Hepatocyte (in vitro differentiated cells): Measurements from ENCODE around the gene PIK3C2B. TPM values are rescaled to one million over a fixed set of nuclear protein-coding genes. Genes with fewer than 3 reads are reported as not detected.

Experiments
- DNase-seq: peaks from one replicate; pipeline ENCODE4 v3.0.0-alpha.2; 2016; ENCODE audit warnings: low spot score
- H2AFZ ChIP-seq: fragments of 200-600 bp; sonication (generic); 2 replicates; pipeline ENCODE4 v1.6.0; 2016; ENCODE audit warnings: antibody characterized with exemption, mild to moderate bottlenecking
- H3K27ac ChIP-seq: fragments of 200-600 bp; sonication (generic); 2 replicates; pipeline ENCODE4 v1.5.1; 2016; ENCODE audit warnings: mild to moderate bottlenecking
- H3K27me3 ChIP-seq: fragments of 200-600 bp; sonication (generic); 2 replicates; pipeline ENCODE4 v1.6.1; 2016
- H3K36me3 ChIP-seq: fragments of 200-600 bp; sonication (generic); replicated peaks from 2 replicates; pipeline ENCODE4 v1.5.1; 2016; ENCODE audit warnings: low read depth; ENCODE audit not compliant: insufficient read depth
- H3K4me1 ChIP-seq: fragments of 200-600 bp; sonication (generic); 2 replicates; pipeline ENCODE4 v1.5.1; 2016; ENCODE audit warnings: mild to moderate bottlenecking, moderate library complexity; ENCODE audit not compliant: insufficient read depth
- H3K4me2 ChIP-seq: fragments of 200-600 bp; sonication (generic); 2 replicates; pipeline ENCODE4 v1.6.0; 2016
- H3K4me3 ChIP-seq: fragments of 200-600 bp; sonication (generic); 2 replicates; pipeline ENCODE4 v1.5.1; 2016; ENCODE audit warnings: mild to moderate bottlenecking
- H3K79me2 ChIP-seq: fragments of 200-600 bp; sonication (generic); 2 replicates; pipeline ENCODE4 v1.6.0; 2017; ENCODE audit warnings: mild to moderate bottlenecking
- H3K9me2 ChIP-seq: fragments of 200-600 bp; sonication (generic); replicated peaks from 2 replicates; pipeline ENCODE4 v1.6.0; 2017; ENCODE audit warnings: mild to moderate bottlenecking; ENCODE audit not compliant: insufficient read depth
- H3K9me3 ChIP-seq: fragments of 200-600 bp; sonication (generic); 2 replicates; pipeline ENCODE4 v1.5.1; 2016; ENCODE audit warnings: low read depth, mild to moderate bottlenecking
- H4K20me1 ChIP-seq: fragments of 200-600 bp; sonication (generic); 2 replicates; pipeline ENCODE4 v1.6.0; 2016; ENCODE audit warnings: mild to moderate bottlenecking; ENCODE audit not compliant: insufficient read depth, poor library complexity, severe bottlenecking
- CTCF ChIP-seq: fragments of 200-600 bp; sonication (generic); IDR thresholded peaks from 2 replicates; pipeline ENCODE4 v1.5.1; 2016; ENCODE audit warnings: antibody characterized with exemption, mild to moderate bottlenecking; ENCODE audit not compliant: poor library complexity
- EZH2 ChIP-seq: fragments of 200-600 bp; sonication (generic); IDR thresholded peaks from 2 replicates; pipeline ENCODE4 v1.6.1; 2016; ENCODE audit warnings: antibody characterized with exemption, mild to moderate bottlenecking, borderline replicate concordance
- EZH2phosphoT487 ChIP-seq: fragments of 200-600 bp; sonication (generic); IDR thresholded peaks from one replicate; pipeline ENCODE4 v1.6.1; 2018; ENCODE audit warnings: antibody characterized with exemption, mild to moderate bottlenecking, low read depth, moderate library complexity; ENCODE audit not compliant: unreplicated experiment, severe bottlenecking
- WGBS: methylation state at CpG from one replicate; pipeline ENCODE4 v1.1.6; 2016; ENCODE audit warnings: low lambda C conversion rate; ENCODE audit errors: missing lambda C conversion rate; 5-methylcytosine and 5-hydroxymethylcytosine counted together
- polyA plus RNA-seq: library from polyadenylated mRNA; unstranded; fragments of >200 nt; fragmentation: Nextera tagmentation; extraction: Ambion mirVana; gene quantifications from 2 replicates; pipeline ENCODE4 v1.2.1, GENCODE V29; 2016
- total RNA-seq: library from RNA; depleted of rRNA; stranded (reverse); fragments of >200 nt; gene quantifications from 2 replicates; pipeline ENCODE4 v1.2.3, GENCODE V29; 2014

PIK3C2B gene
- total and polyA plus RNA-seq, 2 experiments from 2014 or later = 18.8 to 26.0 TPM

GRCh38 chr1:204455063-204455830 is 39.4 kb downstream of the PIK3C2B start:
- H4K20me1 ChIP-seq = no peaks in the 10 kb centered on the region
- TF ChIP-seq CTCF (no peak), EZH2phosphoT487 (no peak), EZH2 (no peak)
- H3K27me3 ChIP-seq = no peaks in the 10 kb centered on the region
- H3K36me3 ChIP-seq = no peaks in the 10 kb centered on the region
- no peaks in the 10 kb centered on the region for H3K79me2 ChIP-seq
- no peak overlapping the region for H3K4me2 ChIP-seq
- H3K4me3 ChIP-seq = no peak overlapping the region
- DNase-seq = no peak
- 83% methylated on average over 13 of the region's 18 CpGs for WGBS
- no peak overlapping the region for H3K27ac ChIP-seq
- no peaks in the 10 kb centered on the region for H3K9me2 ChIP-seq
- H3K9me3 ChIP-seq = no peaks in the 10 kb centered on the region
- peaks cover 12% of the 10 kb centered on the region for H3K4me1 ChIP-seq
- no peak overlapping the region for H2AFZ ChIP-seq

- Histone ChIP-seq H2AFZ (no peak overlapping the region), H3K79me2 (no peaks in the 10 kb centered on the region), H3K4me1 (peaks cover 19% of the 10 kb centered on the region), H3K4me3 (no peak overlapping the region), H3K4me2 (no peak overlapping the region), H3K27me3 (no peaks in the 10 kb centered on the region), H3K36me3 (no peaks in the 10 kb centered on the region), H3K9me2 (no peaks in the 10 kb centered on the region), H4K20me1 (no peaks in the 10 kb centered on the region), H3K27ac (no peak overlapping the region), H3K9me3 (no peaks in the 10 kb centered on the region)
- no peak for TF ChIP-seq EZH2phosphoT487
- TF ChIP-seq CTCF = no peak
- TF ChIP-seq EZH2 = no peak
- DNase-seq = no peak
- 87% methylated on average over 4 of the region's 4 CpGs for WGBS
These were observed 40.1 kb downstream of the PIK3C2B start for GRCh38 chr1:204454476-204454875.

GRCh38 chr1:204453141-204453772 is 41.3 kb downstream of the PIK3C2B start:
- TF ChIP-seq CTCF (no peak), EZH2 (no peak), EZH2phosphoT487 (no peak)
- DNase-seq = no peak
- no peak overlapping the region for H2AFZ ChIP-seq
- 88% methylated on average over 8 of the region's 8 CpGs for WGBS
- peak overlapping the region; percentile 31 for H3K27ac ChIP-seq
- H3K27me3 ChIP-seq = no peaks in the 10 kb centered on the region
- no peaks in the 10 kb centered on the region for H4K20me1 ChIP-seq
- no peaks in the 10 kb centered on the region for H3K9me3 ChIP-seq
- H3K36me3 ChIP-seq = no peaks in the 10 kb centered on the region
- no peak overlapping the region for H3K4me3 ChIP-seq
- H3K9me2 ChIP-seq = no peaks in the 10 kb centered on the region
- no peaks in the 10 kb centered on the region for H3K79me2 ChIP-seq
- no peak overlapping the region for H3K4me2 ChIP-seq
- peaks cover 19% of the 10 kb centered on the region for H3K4me1 ChIP-seq
